Urinary bladder (tissue), 4 donors: ENCODE data around the gene NYAP2. TPM values are rescaled to one million over a fixed set of nuclear protein-coding genes. Genes with fewer than 3 reads are reported as not detected.

ENCODE experiments used
- DNase-seq: peaks from one replicate; pipeline ENCODE4 v3.0.0-alpha.2; 2015; ENCODE audit errors: extremely low spot score
- H3K27ac ChIP-seq: one replicate; pipeline ENCODE4 v1.5.1; 2013; ENCODE audit warnings: low read depth, mild to moderate bottlenecking, moderate library complexity
- H3K36me3 ChIP-seq: one replicate; pipeline ENCODE4 v1.6.1; 2013; ENCODE audit warnings: mild to moderate bottlenecking, moderate library complexity; ENCODE audit not compliant: insufficient read depth
- H3K4me1 ChIP-seq: one replicate; pipeline ENCODE4 v1.6.1; 2013; ENCODE audit warnings: mild to moderate bottlenecking, moderate library complexity; ENCODE audit not compliant: insufficient read depth
- H3K4me3 ChIP-seq: one replicate; pipeline ENCODE4 v1.5.1; 2013; ENCODE audit warnings: low read depth, low read length
- WGBS: extraction: QIAGEN DNeasy Blood & Tissue Kit; methylation state at CpG from one replicate; pipeline ENCODE4 v1.1.7; 2013; 5-methylcytosine and 5-hydroxymethylcytosine counted together
- polyA plus RNA-seq: library from polyadenylated mRNA; stranded (reverse); fragments of 200-250 nt; gene quantifications from one replicate; pipeline ENCODE4 v1.2.3, GENCODE V29; 2013
- total RNA-seq: library from RNA; depleted of rRNA; stranded (reverse); fragments of >200 nt; gene quantifications from one replicate; pipeline ENCODE4 v1.2.3, GENCODE V29; 2014
- donor health status: healthy with polysubstance abuse.
- donor health status: healthy.

Gene NYAP2
- total and polyA plus RNA-seq, 2 donors: 0.01 to 0.79 TPM

DNA sequence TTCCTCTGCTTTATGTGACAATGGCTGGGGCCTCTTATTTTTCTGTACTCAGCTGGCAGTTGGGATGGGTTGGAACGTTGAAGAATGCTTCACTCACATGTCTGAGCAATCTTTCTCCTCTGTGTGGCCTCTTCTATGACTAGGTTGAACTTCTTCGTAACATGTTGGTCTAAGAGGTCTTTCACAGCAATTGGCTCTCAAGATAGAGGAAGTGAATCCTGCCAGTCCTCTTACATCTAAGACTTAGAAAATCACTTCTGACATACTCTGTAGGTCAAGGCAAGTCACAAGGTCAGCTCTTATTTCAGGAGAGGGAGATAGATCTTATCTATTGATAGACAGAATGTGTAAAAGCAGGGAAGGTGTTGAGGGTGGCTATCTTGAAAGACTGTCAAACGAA is 174.1 kb downstream of the NYAP2 start:
- WGBS: 67% methylated on average over 3 of the region's 3 CpGs
- no peaks in the 10 kb centered on the region for H3K4me1 ChIP-seq
- H3K4me3 ChIP-seq: no peak overlapping the region
- no peaks in the 10 kb centered on the region for H3K36me3 ChIP-seq
- H3K27ac ChIP-seq: no peak overlapping the region
- no peak for DNase-seq

DNA sequence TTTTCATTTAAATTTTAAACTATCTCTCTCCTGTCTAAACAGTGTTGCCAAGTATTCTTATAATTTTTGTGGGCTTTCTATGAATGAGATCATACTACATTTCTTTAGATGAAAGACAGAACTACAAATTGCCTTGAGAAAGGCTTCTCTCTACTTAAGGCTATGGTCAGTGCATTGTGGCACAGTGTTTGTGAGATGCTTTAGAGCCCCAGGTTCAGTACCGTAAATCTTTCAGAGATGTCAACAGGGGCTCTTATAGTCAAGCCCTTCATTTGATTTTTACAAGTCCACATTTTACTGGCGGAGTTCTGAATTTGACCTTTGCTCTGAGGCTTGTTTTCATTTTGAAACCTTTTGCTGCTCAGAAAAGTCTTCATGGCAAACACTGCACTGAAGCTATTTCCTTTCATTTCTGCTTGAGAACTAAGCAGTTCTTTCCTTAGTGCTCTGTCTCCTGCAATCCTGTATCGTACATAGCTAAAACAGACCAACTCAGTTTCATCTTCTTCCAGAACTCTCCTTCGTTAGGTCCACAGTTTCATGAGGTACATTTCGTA is 175.2 kb downstream of the NYAP2 start:
- no peak overlapping the region for H3K27ac ChIP-seq
- no peak overlapping the region for H3K4me3 ChIP-seq
- H3K36me3 ChIP-seq: no peaks in the 10 kb centered on the region
- H3K4me1 ChIP-seq: no peaks in the 10 kb centered on the region
- no peak for DNase-seq
- 58% methylated on average over 5 of the region's 5 CpGs for WGBS

DNA sequence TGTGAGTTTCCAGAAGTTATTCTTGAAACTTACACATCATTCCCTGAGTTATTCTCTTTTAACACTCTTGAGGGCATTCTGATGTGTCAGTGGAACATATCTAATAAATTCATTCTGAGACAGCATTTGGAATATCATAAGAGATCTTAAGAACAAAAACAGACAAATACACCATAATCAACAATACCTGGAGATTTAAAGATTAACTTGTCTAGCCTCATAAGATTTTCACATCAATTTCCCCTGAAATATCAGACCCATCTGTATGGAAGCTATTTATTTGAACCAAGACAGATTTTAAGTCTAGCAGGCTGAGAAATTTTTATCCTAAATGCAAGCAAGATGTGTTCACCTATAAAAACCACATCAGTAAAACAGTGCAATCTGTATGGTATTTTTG is 181.6 kb downstream of the NYAP2 start:
- Histone ChIP-seq H3K4me1 (no peaks in the 10 kb centered on the region), H3K27ac (no peak overlapping the region), H3K36me3 (no peaks in the 10 kb centered on the region), H3K4me3 (no peak overlapping the region)
- no peak for DNase-seq

DNA sequence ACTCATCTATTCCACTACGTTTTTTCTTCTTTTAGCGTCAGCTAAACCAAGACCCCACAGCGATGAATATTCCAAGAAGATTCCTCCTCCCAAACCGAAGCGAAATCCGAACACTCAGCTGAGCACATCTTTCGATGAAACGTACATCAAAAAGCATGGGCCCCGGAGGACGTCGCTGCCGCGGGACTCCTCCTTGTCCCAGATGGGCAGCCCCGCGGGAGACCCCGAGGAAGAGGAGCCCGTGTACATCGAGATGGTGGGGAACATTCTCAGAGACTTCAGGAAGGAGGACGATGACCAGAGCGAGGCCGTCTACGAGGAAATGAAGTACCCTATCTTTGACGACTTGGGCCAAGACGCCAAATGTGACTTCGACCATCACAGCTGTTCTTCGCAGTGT is 182.4 kb downstream of the NYAP2 start:
- H3K36me3 ChIP-seq: no peaks in the 10 kb centered on the region
- no peak for DNase-seq
- no peak overlapping the region for H3K4me3 ChIP-seq
- H3K4me1 ChIP-seq: no peaks in the 10 kb centered on the region
- H3K27ac ChIP-seq: no peak overlapping the region
- WGBS: 95% methylated on average over 26 of the region's 26 CpGs

DNA sequence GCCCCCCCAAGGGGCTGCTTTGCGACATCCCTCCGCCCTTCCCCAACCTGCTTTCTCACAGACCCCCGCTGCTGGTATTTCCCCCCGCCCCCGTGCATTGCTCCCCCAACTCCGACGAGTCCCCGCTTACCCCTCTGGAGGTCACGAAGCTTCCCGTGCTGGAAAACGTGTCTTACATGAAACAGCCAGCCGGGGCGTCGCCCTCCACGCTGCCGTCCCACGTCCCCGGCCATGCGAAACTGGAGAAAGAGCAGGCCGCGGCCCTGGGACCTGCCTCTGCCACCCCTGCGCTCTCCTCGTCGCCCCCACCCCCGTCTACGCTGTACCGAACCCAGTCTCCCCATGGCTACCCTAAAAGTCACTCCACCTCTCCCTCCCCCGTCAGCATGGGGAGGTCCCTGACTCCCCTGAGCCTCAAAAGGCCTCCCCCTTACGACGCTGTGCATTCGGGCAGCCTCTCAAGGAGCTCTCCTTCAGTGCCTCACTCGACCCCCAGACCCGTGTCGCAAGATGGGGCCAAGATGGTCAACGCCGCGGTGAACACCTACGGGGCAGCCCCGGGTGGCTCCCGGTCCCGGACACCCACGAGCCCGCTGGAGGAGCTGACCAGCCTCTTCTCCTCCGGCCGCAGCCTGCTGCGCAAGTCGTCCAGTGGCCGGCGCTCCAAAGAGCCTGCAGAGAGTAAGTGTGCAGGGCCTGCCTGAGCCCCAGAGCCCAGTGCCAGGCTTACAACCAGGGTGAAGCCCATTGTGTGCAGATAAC is 183.0 kb downstream of the NYAP2 start:
- no peaks in the 10 kb centered on the region for H3K4me1 ChIP-seq
- 96% methylated on average over 49 of the region's 49 CpGs for WGBS
- no peaks in the 10 kb centered on the region for H3K36me3 ChIP-seq
- DNase-seq: no peak
- H3K27ac ChIP-seq: no peak overlapping the region
- no peak overlapping the region for H3K4me3 ChIP-seq

DNA sequence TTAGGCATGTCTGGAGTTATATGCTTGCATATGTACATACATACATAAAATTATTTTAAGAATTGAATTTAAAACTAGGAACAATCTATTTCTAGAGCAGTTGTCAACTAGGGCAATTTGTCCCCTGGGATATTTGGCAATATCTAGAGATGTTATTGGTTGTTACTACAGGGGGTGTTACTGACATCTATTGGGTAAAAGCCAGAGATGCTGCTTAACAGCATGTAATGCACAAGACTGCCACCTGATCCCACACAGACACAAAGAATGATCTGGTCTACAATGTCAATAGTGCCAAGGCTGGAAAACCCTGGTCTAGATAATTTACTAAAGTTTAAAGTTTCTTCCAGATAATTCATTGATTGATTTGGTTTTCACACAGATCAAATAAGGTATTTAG is 185.3 kb downstream of the NYAP2 start:
- Histone ChIP-seq H3K4me1 (no peaks in the 10 kb centered on the region), H3K27ac (no peak overlapping the region), H3K36me3 (no peaks in the 10 kb centered on the region), H3K4me3 (no peak overlapping the region)
- DNase-seq: no peak

DNA sequence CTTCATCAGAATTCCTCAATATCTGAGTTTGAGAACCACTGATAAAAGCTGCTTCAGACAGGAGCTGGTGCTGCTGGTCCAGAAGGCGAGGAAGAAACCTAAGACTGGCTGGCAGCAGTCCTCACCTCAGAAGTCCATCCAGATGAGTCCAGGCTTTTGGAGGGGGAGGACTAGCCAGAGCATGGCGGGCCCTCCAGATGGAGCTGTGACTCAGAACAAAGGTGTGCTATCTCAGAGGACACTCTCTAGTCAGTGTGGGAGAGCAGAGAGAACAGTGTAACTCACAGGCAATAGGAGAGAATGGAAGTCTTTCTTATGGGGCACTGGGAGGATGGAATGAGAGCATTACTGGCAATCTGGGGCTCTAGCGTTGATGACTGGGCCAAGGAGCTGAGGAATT is 191.4 kb downstream of the NYAP2 start:
- Histone ChIP-seq H3K4me1 (no peaks in the 10 kb centered on the region), H3K4me3 (no peak overlapping the region), H3K27ac (no peak overlapping the region), H3K36me3 (no peaks in the 10 kb centered on the region)
- WGBS: 87% methylated on average over 3 of the region's 3 CpGs
- DNase-seq: no peak

DNA sequence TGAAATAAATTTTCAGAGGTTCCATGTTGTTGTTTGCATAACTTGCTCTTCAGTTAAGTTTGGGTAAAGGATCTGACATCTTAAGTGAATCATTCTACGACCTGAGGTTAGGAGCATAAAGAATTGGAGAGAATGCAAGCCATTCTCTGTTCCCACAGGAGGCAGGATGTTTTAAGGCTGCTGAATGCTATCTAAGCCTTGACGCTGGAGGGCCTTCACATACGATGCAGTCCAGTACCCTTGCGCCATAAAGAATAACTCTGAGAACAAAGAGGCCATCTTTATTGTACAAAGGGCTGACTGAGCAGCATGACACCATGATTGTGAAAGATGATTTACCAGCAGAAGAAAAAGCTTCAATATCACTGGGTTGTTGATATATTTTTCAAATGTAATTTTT is 198.4 kb downstream of the NYAP2 start:
- no peak overlapping the region for H3K4me3 ChIP-seq
- no peak overlapping the region for H3K27ac ChIP-seq
- no peak for DNase-seq
- H3K4me1 ChIP-seq: no peaks in the 10 kb centered on the region
- no peaks in the 10 kb centered on the region for H3K36me3 ChIP-seq
- WGBS: 68% methylated on average over 4 of the region's 4 CpGs

DNA sequence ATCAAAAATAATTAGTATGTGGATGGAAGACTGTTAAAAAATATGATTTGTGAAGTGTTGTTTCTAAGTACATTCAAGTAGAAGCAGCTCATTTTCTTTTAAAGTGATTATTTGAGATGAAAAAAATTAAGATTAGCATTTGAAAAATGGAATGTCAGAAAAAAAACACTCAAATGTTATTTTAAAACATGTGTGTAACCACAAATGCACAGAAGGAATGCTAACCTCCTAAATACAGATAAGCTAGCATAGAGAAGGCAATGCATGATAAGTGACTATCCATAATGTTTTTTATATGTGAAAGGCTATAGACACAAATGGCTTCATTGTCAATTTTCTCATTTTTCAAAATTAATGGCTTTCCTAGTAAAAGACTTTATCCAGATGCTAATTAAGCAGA is 198.9 kb downstream of the NYAP2 start:
- DNase-seq: no peak
- Histone ChIP-seq H3K4me1 (no peaks in the 10 kb centered on the region), H3K4me3 (no peak overlapping the region), H3K27ac (no peak overlapping the region), H3K36me3 (no peaks in the 10 kb centered on the region)

DNA sequence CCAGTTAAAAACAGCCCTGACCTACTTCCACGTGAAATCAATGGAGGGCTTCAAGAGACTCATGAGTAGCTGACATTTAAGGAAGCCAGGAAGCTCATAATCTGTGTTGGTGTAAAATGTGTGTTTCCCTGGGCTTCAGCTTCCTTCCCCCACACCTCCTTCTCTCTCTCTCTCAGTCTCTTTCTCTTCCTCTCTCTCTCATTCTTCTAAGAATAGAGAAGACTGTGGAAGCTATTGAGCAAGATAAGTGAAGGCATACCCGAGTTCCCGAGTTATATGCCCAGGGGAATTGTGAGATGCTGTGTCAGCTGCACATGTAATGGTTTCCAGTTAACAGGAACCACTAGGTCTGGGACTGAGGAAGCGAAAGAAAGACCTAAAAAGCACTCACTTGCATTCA is 199.4 kb downstream of the NYAP2 start:
- DNase-seq: no peak
- Histone ChIP-seq H3K27ac (no peak overlapping the region), H3K4me3 (no peak overlapping the region), H3K36me3 (no peaks in the 10 kb centered on the region), H3K4me1 (no peaks in the 10 kb centered on the region)
- WGBS: 61% methylated on average over 4 of the region's 4 CpGs

DNA sequence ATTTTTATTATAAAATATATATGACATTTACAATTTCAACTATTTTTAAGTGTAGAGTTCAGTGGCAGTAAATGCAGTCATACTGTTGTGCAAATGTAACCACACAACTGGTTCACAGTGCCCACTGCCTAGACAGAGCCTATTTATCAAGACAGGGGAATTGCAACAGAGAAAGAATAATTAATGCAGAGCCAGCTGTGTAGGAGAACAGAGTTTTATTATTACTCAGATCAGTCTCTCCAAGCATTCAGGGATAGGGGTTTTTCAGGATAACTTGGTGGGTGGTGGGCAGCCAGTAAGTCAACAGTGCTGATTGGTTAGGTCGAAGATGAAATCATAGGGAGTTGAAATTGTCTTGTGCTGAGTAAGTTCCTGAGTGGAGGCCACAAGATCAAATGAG is 200.3 kb downstream of the NYAP2 start:
- no peak overlapping the region for H3K4me3 ChIP-seq
- DNase-seq: no peak
- H3K27ac ChIP-seq: no peak overlapping the region
- WGBS: 94% methylated on average over 1 of the region's 1 CpG
- no peaks in the 10 kb centered on the region for H3K36me3 ChIP-seq
- H3K4me1 ChIP-seq: no peaks in the 10 kb centered on the region

DNA sequence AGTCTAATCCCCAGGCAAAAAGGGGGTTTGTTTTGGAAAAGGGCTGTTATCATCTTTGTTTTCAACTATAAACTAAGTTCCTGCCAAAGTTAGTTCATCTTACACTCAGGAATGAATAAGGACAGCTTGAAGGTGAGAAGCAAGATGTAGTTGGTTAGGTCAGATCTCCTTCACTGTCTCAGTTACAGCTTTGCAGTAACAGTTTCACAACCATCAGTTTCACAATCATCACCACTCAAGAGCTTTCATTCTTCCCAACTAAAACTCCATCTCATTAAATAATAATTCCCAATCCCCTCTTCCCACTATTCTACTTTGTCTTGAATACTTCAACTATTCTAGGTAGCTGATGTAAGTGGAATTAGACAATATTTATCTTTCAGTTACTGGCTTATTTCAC is 200.9 kb downstream of the NYAP2 start:
- no peak overlapping the region for H3K4me3 ChIP-seq
- no peak for DNase-seq

DNA sequence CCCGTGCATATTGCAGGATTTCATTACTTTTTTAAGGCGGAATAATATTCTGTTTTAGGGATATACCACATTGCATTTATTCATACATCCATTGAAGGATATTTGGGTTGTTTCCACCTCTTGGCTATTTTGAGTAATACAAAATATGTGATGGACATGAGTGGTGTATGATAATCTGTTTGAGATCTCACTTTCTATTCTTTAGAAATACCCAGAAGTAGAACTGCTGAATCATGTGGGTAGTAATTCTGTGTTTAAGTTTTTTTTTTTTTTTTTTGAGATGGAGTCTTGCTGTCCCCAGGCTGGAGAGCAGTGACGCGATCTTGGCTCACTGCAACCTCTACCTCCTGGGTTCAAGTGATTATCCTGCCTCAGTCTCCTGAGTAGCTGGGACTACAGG is 201.4 kb downstream of the NYAP2 start:
- Histone ChIP-seq H3K27ac (no peak overlapping the region), H3K4me3 (no peak overlapping the region), H3K4me1 (no peaks in the 10 kb centered on the region), H3K36me3 (no peaks in the 10 kb centered on the region)
- DNase-seq: no peak
- 84% methylated on average over 4 of the region's 4 CpGs for WGBS

More for the DNA sequence above, 200.9 kb downstream of the NYAP2 start:
- no peaks in the 10 kb centered on the region for H3K36me3 ChIP-seq
- H3K27ac ChIP-seq: no peak overlapping the region
- H3K4me1 ChIP-seq: no peaks in the 10 kb centered on the region

DNA sequence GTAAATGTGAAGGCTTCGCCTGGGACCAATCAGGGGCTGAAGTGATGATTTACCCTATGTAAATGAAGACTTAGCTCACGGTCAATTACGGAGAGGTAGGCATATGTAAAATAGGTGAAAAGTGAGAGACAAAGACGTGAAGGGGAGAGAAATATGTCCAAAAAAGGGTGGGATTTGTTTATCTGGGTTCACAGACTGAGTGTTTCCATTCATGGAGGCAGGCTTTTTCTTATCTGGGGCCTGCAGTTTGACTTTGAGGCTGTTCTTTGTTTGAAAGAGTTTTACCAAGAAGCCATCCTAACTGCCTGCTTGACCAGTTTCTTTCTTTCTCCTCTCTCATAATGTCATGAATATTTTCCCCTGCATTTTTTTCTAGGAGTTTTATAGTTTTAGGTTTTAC is 202.7 kb downstream of the NYAP2 start:
- DNase-seq: no peak
- Histone ChIP-seq H3K36me3 (no peaks in the 10 kb centered on the region), H3K27ac (no peak overlapping the region), H3K4me1 (no peaks in the 10 kb centered on the region), H3K4me3 (no peak overlapping the region)
- 85% methylated on average over 4 of the region's 4 CpGs for WGBS

DNA sequence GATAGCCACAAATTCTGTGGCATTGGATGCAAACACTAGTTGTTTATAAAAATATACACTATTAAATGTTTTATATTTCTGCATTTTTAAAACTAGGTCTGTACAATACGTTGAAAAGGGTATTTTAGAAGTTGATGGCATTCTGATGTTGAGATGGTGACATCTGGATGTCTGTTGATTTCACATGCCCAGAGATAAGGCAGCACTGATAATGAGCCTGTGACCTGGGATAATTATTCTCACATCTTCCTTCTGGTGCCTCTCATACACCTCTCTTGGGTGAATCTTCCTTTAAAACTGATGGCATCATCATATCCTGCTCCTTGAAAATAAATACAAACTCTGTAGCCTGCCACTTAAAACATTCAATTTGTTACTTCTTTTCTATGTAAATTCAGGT is 208.6 kb downstream of the NYAP2 start:
- WGBS: 36% methylated on average over 1 of the region's 1 CpG
- H3K4me1 ChIP-seq: no peaks in the 10 kb centered on the region
- DNase-seq: no peak
- no peak overlapping the region for H3K27ac ChIP-seq
- no peak overlapping the region for H3K4me3 ChIP-seq
- no peaks in the 10 kb centered on the region for H3K36me3 ChIP-seq
